HepG2 (cell line): ENCODE measurements around the gene RNF213. TPM values are rescaled to one million over a fixed set of nuclear protein-coding genes. Genes with fewer than 3 reads are reported as not detected.

Experiments
- ATAC-seq: fragments of 200-7000 bp; cut with Tn5 transposase; 3 replicates; pipeline ENCODE4 v1.9.1; 2020; ENCODE audit warnings: mild to moderate bottlenecking, moderate library complexity
- BruUV-seq: library from RNA; stranded (reverse); fragments of 400-500 nt; replicated peaks from 2 replicates; lab custom pipeline; 2021; lab: Mats Ljungman, UMichigan
- CTCF ChIA-PET: fragments of 300-600 bp; formaldehyde crosslinking; extraction: SDS; loops from one replicate; lab custom pipeline; 2021; ENCODE audit warnings: low total read pairs, inconsistent platforms, low intra/inter-chr PET ratio; lab: Yijun Ruan, JAX
- POLR2A ChIA-PET: fragments of 350-600 bp; sonication (Branson Sonifier 250); formaldehyde crosslinking; loops from one replicate; lab custom pipeline; 2020; ENCODE audit warnings: antibody characterized with exemption, inconsistent platforms; lab: Yijun Ruan, JAX
- DNase-seq: peaks from one replicate; pipeline ENCODE4 v3.0.0-alpha.2; 2015; ENCODE audit warnings: low spot score
- FAIRE-seq: peaks from 3 replicates; lab custom pipeline; 2011; peaks lifted over from hg19 to GRCh38; lab: Jason Lieb, UNC
- H2AFZ ChIP-seq: one replicate; pipeline ENCODE4 v1.6.1; 2011; ENCODE audit warnings: low read length, inconsistent platforms
- H3K27ac ChIP-seq: fragments of 300-600 bp; 3 replicates; pipeline ENCODE4 v1.8.0; 2011; ENCODE audit warnings: mixed run types, mild to moderate bottlenecking, mixed read lengths, low read length, inconsistent platforms; ENCODE audit not compliant: insufficient read depth; ENCODE audit errors: extremely low read length
- H3K27me3 ChIP-seq, 2 experiments: fragments of 200-600 bp in 1 of 2; 2 replicates in 1 of 2; 3 replicates in 1 of 2; pipeline versions ENCODE4 v1.6.0 to v1.8.0; 2011; ENCODE audit warnings: low read length in 2 of 2, mild to moderate bottlenecking in 2 of 2, moderate library complexity in 2 of 2, inconsistent platforms in 1 of 2; ENCODE audit not compliant: insufficient read depth in 2 of 2, control insufficient read depth in 1 of 2
- H3K36me3 ChIP-seq, 2 experiments: fragments of 200-600 bp in 1 of 2; replicated peaks in 1 of 2; 2 replicates in 1 of 2; 3 replicates in 1 of 2; pipeline versions ENCODE4 v1.5.1 to v1.8.0; 2011; ENCODE audit warnings: low read length in 2 of 2, inconsistent platforms in 1 of 2; ENCODE audit not compliant: insufficient read depth in 2 of 2, control insufficient read depth in 1 of 2
- H3K4me1 ChIP-seq: 2 replicates; pipeline ENCODE4 v1.5.1; 2012; ENCODE audit warnings: low read length, inconsistent platforms; ENCODE audit not compliant: insufficient read depth
- H3K4me2 ChIP-seq: 2 replicates; pipeline ENCODE4 v1.6.0; 2011; ENCODE audit warnings: low read depth, low read length, inconsistent platforms
- H3K4me3 ChIP-seq, 3 experiments: fragments of 200-600 bp in 1 of 3; sonication (generic), shearing (Covaris generic) in 1 of 3; replicated peaks in 1 of 3; 2 replicates each; pipeline ENCODE4 v1.5.1; 2011 to 2016; ENCODE audit warnings: low read length in 3 of 3, inconsistent platforms in 2 of 3, low read depth in 2 of 3, mild to moderate bottlenecking in 2 of 3, control low read depth in 1 of 3, mixed read lengths in 1 of 3; ENCODE audit not compliant: insufficient read depth in 1 of 3
- H3K79me2 ChIP-seq: one replicate; pipeline ENCODE4 v1.6.1; 2011; ENCODE audit warnings: low read length, inconsistent platforms; ENCODE audit not compliant: insufficient read depth
- H3K9ac ChIP-seq: 2 replicates; pipeline ENCODE4 v1.6.0; 2011; ENCODE audit warnings: mild to moderate bottlenecking, low read depth, low read length, inconsistent platforms; ENCODE audit not compliant: insufficient read depth
- H3K9me3 ChIP-seq: 2 replicates; pipeline ENCODE4 v1.5.1; 2012; ENCODE audit warnings: mild to moderate bottlenecking, low read length
- H4K20me1 ChIP-seq: 2 replicates; pipeline ENCODE4 v1.6.0; 2011; ENCODE audit warnings: inconsistent platforms, mild to moderate bottlenecking, low read length, moderate library complexity; ENCODE audit not compliant: insufficient read depth
- AGO2 ChIP-seq: fragments of 200-400 bp; formaldehyde crosslinking; optimal IDR thresholded peaks from 2 replicates; pipeline ENCODE3; 2017; ENCODE audit warnings: mild to moderate bottlenecking, low read depth, low read length, moderate library complexity
- CTCF ChIP-seq: sonication (generic); formaldehyde crosslinking; IDR thresholded peaks from 2 replicates; pipeline ENCODE4 v1.5.0; 2020; ENCODE audit warnings: mild to moderate bottlenecking, missing genetic modification reagents, moderate library complexity
- DNMT1 ChIP-seq: sonication (generic); formaldehyde crosslinking; IDR thresholded peaks from 2 replicates; pipeline ENCODE4 v1.5.1; 2020; ENCODE audit warnings: mild to moderate bottlenecking, missing genetic modification reagents
- HBP1 ChIP-seq: IDR thresholded peaks from 2 replicates; pipeline ENCODE4 v1.6.1; 2016; ENCODE audit warnings: low read depth, control low read depth
- NFYB ChIP-seq: sonication (generic); formaldehyde crosslinking; IDR thresholded peaks from 2 replicates; pipeline ENCODE4 v1.4.0; 2020; ENCODE audit warnings: missing genetic modification reagents
- NFYC ChIP-seq: IDR thresholded peaks from 2 replicates; pipeline ENCODE4 v1.6.1; 2016; ENCODE audit warnings: missing genetic modification reagents, missing compliant biosample characterization
- PBX2 ChIP-seq: IDR thresholded peaks from 2 replicates; pipeline ENCODE4 v1.6.1; 2016; ENCODE audit warnings: control low read depth
- POLR2A ChIP-seq, 2 experiments: IDR thresholded peaks; 2 replicates each; pipeline ENCODE4 v1.6.1; 2011; ENCODE audit warnings: low read depth in 2 of 2, low read length in 2 of 2, mild to moderate bottlenecking in 1 of 2, moderate library complexity in 1 of 2; ENCODE audit not compliant: insufficient read depth in 1 of 2
- RAD21 ChIP-seq: fragments of 450-650 bp; formaldehyde crosslinking; IDR thresholded peaks from 2 replicates; pipeline ENCODE4 v1.5.0; 2020; ENCODE audit warnings: mild to moderate bottlenecking
- SP1 ChIP-seq, 2 experiments: fragments of 450-650 bp in 1 of 2; sonication (generic) in 1 of 2; formaldehyde crosslinking in 1 of 2; IDR thresholded peaks; 2 replicates each; pipeline versions ENCODE4 v1.4.0 to v1.6.1; 2016 to 2020; ENCODE audit warnings: missing genetic modification reagents in 1 of 2
- SP2 ChIP-seq: sonication (generic); formaldehyde crosslinking; IDR thresholded peaks from 2 replicates; pipeline ENCODE4 v1.5.1; 2020; ENCODE audit warnings: mild to moderate bottlenecking, missing genetic modification reagents
- ZNF75D ChIP-seq: sonication (generic); formaldehyde crosslinking; IDR thresholded peaks from 2 replicates; pipeline ENCODE4 v1.8.1; 2023; ENCODE audit warnings: missing genetic modification reagents, mild to moderate bottlenecking, borderline replicate concordance
- ZNF770 ChIP-seq: sonication (generic); formaldehyde crosslinking; IDR thresholded peaks from 2 replicates; pipeline ENCODE4 v1.5.0; 2020; ENCODE audit warnings: mild to moderate bottlenecking, missing genetic modification reagents
- WGBS: methylation state at CpG from one replicate; pipeline ENCODE4 v1.1.6; 2017; ENCODE audit warnings: low lambda C conversion rate; 5-methylcytosine and 5-hydroxymethylcytosine counted together
- in situ Hi-C: cut with HindIII; loops from 2 replicates; pipeline ENCODE4 v1.10.0; 2017; ENCODE audit warnings: low pct_unique_long_range_greater_than_20kb; ENCODE audit not compliant: extremely low pct_ligation_motif_present
- intact Hi-C: fragments of 100-400 bp; cut with micrococcal nuclease; formaldehyde crosslinking; loops from one replicate; pipeline ENCODE4 v1.10.0; 2022; ENCODE audit not compliant: unreplicated experiment
- polyA plus RNA-seq, 8 experiments: library from polyadenylated mRNA; depleted of rRNA in 3 of 8; stranded (reverse) in 7 of 8; unstranded in 1 of 8; fragments of >200 nt; fragmentation: Illumina TruSeq in 4 of 8; extraction: Trizol in 4 of 8; gene quantifications; 2 replicates each; pipeline versions ENCODE4 v1.2.1 to v1.2.3, GENCODE V29; 2011 to 2016; ENCODE audit warnings: low read depth in 4 of 8, missing spikeins in 1 of 8, mixed read lengths in 1 of 8; ENCODE audit not compliant: insufficient read depth in 1 of 8
- total RNA-seq, 5 experiments: library from RNA; depleted of rRNA; stranded (reverse); fragments of >200 nt; fragmentation: Illumina TruSeq; extraction: Trizol; gene quantifications; 2 replicates each; pipeline ENCODE4 v1.2.3, GENCODE V29; 2016; ENCODE audit warnings: low read depth in 1 of 5

Gene RNF213
- total and polyA plus RNA-seq, 2 of the 13 experiments (the other 11 are each of a cell fraction or from before 2014, with no cell fraction given): 38.6 to 38.7 TPM

GRCh38 chr17:80270104-80270503, 9.5 kb downstream of the RNF213 start (continued):
- no peak for TF ChIP-seq HBP1
- peak; percentile 57 for TF ChIP-seq ZNF770
- TF ChIP-seq AGO2: peak; percentile 82

- intact Hi-C loops (no loop called here), in situ Hi-C loops (no loop called here)
- Histone ChIP-seq H2AFZ (no peak overlapping the region), H4K20me1 (peaks cover 5% of the 10 kb centered on the region; the same call in 1 of the 2 replicates), H3K36me3 (peaks cover 3 to 7% of the 10 kb centered on the region in 2 experiments; a peak in 4 of 5 replicates), H3K4me1 (no peaks in the 10 kb centered on the region), H3K27ac (no peak overlapping the region), H3K27me3 (no peaks in the 10 kb centered on the region), H3K79me2 (no peaks in the 10 kb centered on the region), H3K9me3 (no peaks in the 10 kb centered on the region), H3K4me3 (no peak overlapping the region), H3K4me2 (no peak overlapping the region), H3K9ac (no peak overlapping the region)
- DNase-seq: peak; percentile 62
- no TSS peak for BruUV-seq
- peak; percentile 84 for ATAC-seq
- 63% methylated on average over 4 of the region's 4 CpGs for WGBS
- TF ChIP-seq PBX2 (CRISPR knock-in tag) (peak; percentile 86), RAD21 (CRISPR knock-in tag) (peak; percentile 22; the same call in 1 of the 2 replicates), SP2 (CRISPR knock-in tag) (peak; percentile 85), CTCF (CRISPR knock-in tag) (peak; percentile 44), NFYC (CRISPR knock-in tag) (peak; percentile 91), SP1 (IDR thresholded peaks at IDR 0.05) (no peak), SP1 (CRISPR knock-in tag; IDR thresholded peaks at IDR 0.05) (peak; percentile 23; the same call in 1 of the 2 replicates), DNMT1 (CRISPR knock-in tag) (no peak), ZNF75D (CRISPR knock-in tag) (peak; percentile 34; the same call in 1 of the 2 replicates), POLR2A (IDR thresholded peaks at IDR 0.05; ENCODE audit: insufficient read depth in 1 of 2, low read depth in 2 of 2, low read length in 2 of 2) (no peak), NFYB (CRISPR knock-in tag) (peak; percentile 84)
- CTCF ChIA-PET: no interaction called here
- POLR2A ChIA-PET: interaction anchor here (4.5 kb wide), 1 partner anchor 8 kb away, joined by 20 read pairs; no protein-coding TSS in a partner anchor
- FAIRE-seq: no peak
Measured at GRCh38 chr17:80270836-80271235, 10.2 kb downstream of the RNF213 start.
